Endodermal cell (in vitro differentiated cells): ENCODE data around the gene LGALS9B. TPM values are rescaled to one million over a fixed set of nuclear protein-coding genes. Genes with fewer than 3 reads are reported as not detected.
"Not testable (repeated sequence)": the region's sequence is repeated elsewhere in the genome, so short reads cannot be mapped to it uniquely, and the experiment has no call there.

Source experiments
- DNase-seq: peaks from one replicate; pipeline ENCODE4 v3.0.0-alpha.2; 2017
- H3K27ac ChIP-seq: 2 replicates; pipeline ENCODE4 v1.5.1; 2013; ENCODE audit warnings: mild to moderate bottlenecking, low read depth, low read length, moderate library complexity
- H3K27me3 ChIP-seq: 2 replicates; pipeline ENCODE4 v1.6.1; 2013; ENCODE audit warnings: mild to moderate bottlenecking, low read length, moderate library complexity; ENCODE audit not compliant: insufficient read depth, control insufficient read depth, poor library complexity, severe bottlenecking
- H3K36me3 ChIP-seq: 2 replicates; pipeline ENCODE4 v1.7.0; 2013; ENCODE audit warnings: mild to moderate bottlenecking, low read length, moderate library complexity; ENCODE audit not compliant: control insufficient read depth, insufficient read depth
- H3K4me1 ChIP-seq: one replicate; pipeline ENCODE4 v1.7.0; 2013; ENCODE audit warnings: low read length; ENCODE audit not compliant: control insufficient read depth, insufficient read depth
- H3K4me3 ChIP-seq: 2 replicates; pipeline ENCODE4 v1.5.1; 2013; ENCODE audit warnings: mild to moderate bottlenecking, low read length, moderate library complexity
- H3K9ac ChIP-seq: 2 replicates; pipeline ENCODE4 v1.6.1; 2013; ENCODE audit warnings: mild to moderate bottlenecking, low read length, moderate library complexity; ENCODE audit not compliant: poor library complexity, severe bottlenecking; ENCODE audit errors: extremely low read depth
- H3K9me3 ChIP-seq: 2 replicates; pipeline ENCODE4 v1.6.1; 2013; ENCODE audit warnings: mild to moderate bottlenecking, low read length, moderate library complexity; ENCODE audit not compliant: control insufficient read depth
- H3K27ac Mint-ChIP-seq: 2 replicates; pipeline ENCODE4 v1.8.0; 2020; ENCODE audit warnings: mixed read lengths
- H3K27me3 Mint-ChIP-seq: 2 replicates; pipeline ENCODE4 v1.8.0; 2021; ENCODE audit warnings: mild to moderate bottlenecking, mixed read lengths; ENCODE audit not compliant: insufficient read depth
- H3K36me3 Mint-ChIP-seq: 2 replicates; pipeline ENCODE4 v1.8.0; 2020; ENCODE audit warnings: low read depth, mixed read lengths
- H3K4me1 Mint-ChIP-seq: 2 replicates; pipeline ENCODE4 v1.8.0; 2020; ENCODE audit warnings: mixed read lengths
- H3K4me3 Mint-ChIP-seq: 2 replicates; pipeline ENCODE4 v1.8.0; 2020; ENCODE audit warnings: mild to moderate bottlenecking, moderate library complexity, mixed read lengths
- H3K9me3 Mint-ChIP-seq: 2 replicates; pipeline ENCODE4 v1.8.0; 2020; ENCODE audit warnings: mild to moderate bottlenecking, mixed read lengths
- WGBS, 2 experiments: methylation state at CpG; one replicate each; pipeline versions ENCODE4 v1.1.5 to v1.1.7; 2013; ENCODE audit warnings: missing lambda C conversion rate in 2 of 2, mixed read lengths in 1 of 2; ENCODE audit not compliant: insufficient coverage in 1 of 2, insufficient read length in 1 of 2; 5-methylcytosine and 5-hydroxymethylcytosine counted together
- long read RNA-seq, 4 experiments: library from polyadenylated mRNA in 2 of 4; library from RNA in 1 of 4; library from capped mRNA in 1 of 4; stranded (forward) in 3 of 4; unstranded in 1 of 4; transcript quantifications; one replicate each; pipeline ENCODE4 v2.0.0, GENCODE V29; 2020 to 2021; ENCODE audit warnings: inconsistent platforms in 1 of 4
- polyA plus RNA-seq, 2 experiments: library from polyadenylated mRNA; stranded (reverse); fragments of 50-300 nt; gene quantifications; one replicate each; pipeline ENCODE4 v1.2.3, GENCODE V29; 2013
- total RNA-seq, 2 donors: library from RNA; stranded (reverse); fragmentation: NEBNext Ultra II Directional in 1 of 2; extraction: Animal tissue kit (Norgen Biotek cat#: 25700) in 1 of 2; gene quantifications; 2 replicates in 1 of 2; 3 replicates in 1 of 2; pipeline ENCODE4 v1.2.1, GENCODE V29; 2021

LGALS9B gene
- total RNA-seq: not detected
- polyA plus RNA-seq (2013, experiment 1 of 2): not detected
- polyA plus RNA-seq (2013, experiment 2 of 2): not detected
- long read RNA-seq, experiment 1: 0 reads
- long read RNA-seq, experiment 2: 0 reads
- long read RNA-seq, experiment 3: 0 reads
- long read RNA-seq, experiment 4: 0 reads

- not testable (repeated sequence) for H3K36me3 ChIP-seq, H3K4me1 Mint-ChIP-seq, H3K27ac ChIP-seq, H3K36me3 Mint-ChIP-seq, H3K9ac ChIP-seq, H3K27ac Mint-ChIP-seq, H3K27me3 Mint-ChIP-seq, DNase-seq, H3K9me3 Mint-ChIP-seq, H3K4me3 ChIP-seq, H3K9me3 ChIP-seq, H3K4me1 ChIP-seq, H3K4me3 Mint-ChIP-seq, H3K27me3 ChIP-seq
- no CpG with 5 or more reads among the region's 4 CpGs for WGBS, 2 experiments
Observed at GRCh38 chr17:20467447-20467846, at the start of gene LGALS9B. Gene LGALS9B, minus strand, starts transcription at chr17:20467539. Its CDS starts 69 bp downstream, at chr17:20467470.

DNA sequence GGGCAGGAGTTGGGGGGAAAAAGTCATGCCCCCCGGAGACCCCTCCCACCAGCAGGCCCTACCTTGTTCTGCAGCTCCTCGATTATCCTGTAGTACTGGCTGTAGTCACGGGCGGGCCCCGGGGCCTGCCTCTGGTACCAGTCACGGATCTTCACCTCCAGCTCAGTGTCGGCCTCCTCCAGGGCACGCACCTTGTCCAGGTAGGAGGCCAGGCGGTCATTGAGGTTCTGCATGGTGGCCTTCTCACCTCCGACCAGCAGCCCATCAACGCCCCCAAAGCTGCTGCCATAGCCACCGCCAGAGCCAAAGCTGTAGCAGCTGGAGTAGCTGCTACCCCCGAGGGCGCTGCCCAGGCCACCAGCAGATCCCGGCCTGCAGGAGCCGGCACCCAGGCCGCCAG lies 49.6 kb upstream of the LGALS9B start:
- not testable (repeated sequence) for H3K9me3 Mint-ChIP-seq, H3K9ac ChIP-seq, H3K27ac ChIP-seq, H3K4me3 Mint-ChIP-seq, H3K27me3 Mint-ChIP-seq, H3K27ac Mint-ChIP-seq, H3K9me3 ChIP-seq, H3K36me3 ChIP-seq, H3K4me3 ChIP-seq, H3K27me3 ChIP-seq, H3K4me1 ChIP-seq, H3K4me1 Mint-ChIP-seq, H3K36me3 Mint-ChIP-seq, DNase-seq
- WGBS, 2 experiments: 100% methylated on average over 12 of the region's 17 CpGs; no CpG with 5 or more reads in 1 of the 2 experiments

GRCh38 chr17:20515099-20515498 lies 47.8 kb upstream of the LGALS9B start:
- H3K27ac Mint-ChIP-seq, H3K9ac ChIP-seq, H3K36me3 Mint-ChIP-seq, H3K36me3 ChIP-seq, H3K9me3 Mint-ChIP-seq, H3K27me3 ChIP-seq, H3K27me3 Mint-ChIP-seq, H3K4me3 ChIP-seq, H3K4me1 ChIP-seq, H3K4me3 Mint-ChIP-seq, H3K27ac ChIP-seq, H3K4me1 Mint-ChIP-seq, H3K9me3 ChIP-seq: not testable (repeated sequence)
- 94 to 100% methylated on average over 2 to 7 of the region's 10 CpGs for WGBS, 2 experiments
- DNase-seq: peak; percentile 22

GRCh38 chr17:20513539-20513938 lies 46.2 kb upstream of the LGALS9B start:
- H3K27me3 Mint-ChIP-seq, H3K9me3 ChIP-seq, H3K4me3 ChIP-seq, H3K36me3 Mint-ChIP-seq, H3K27ac Mint-ChIP-seq, H3K4me1 ChIP-seq, H3K9ac ChIP-seq, H3K27me3 ChIP-seq, H3K27ac ChIP-seq, H3K9me3 Mint-ChIP-seq, DNase-seq, H3K4me1 Mint-ChIP-seq, H3K36me3 ChIP-seq, H3K4me3 Mint-ChIP-seq: not testable (repeated sequence)
- 100% methylated on average over 3 of the region's 9 CpGs; no CpG with 5 or more reads in 1 of the 2 experiments for WGBS, 2 experiments

DNA sequence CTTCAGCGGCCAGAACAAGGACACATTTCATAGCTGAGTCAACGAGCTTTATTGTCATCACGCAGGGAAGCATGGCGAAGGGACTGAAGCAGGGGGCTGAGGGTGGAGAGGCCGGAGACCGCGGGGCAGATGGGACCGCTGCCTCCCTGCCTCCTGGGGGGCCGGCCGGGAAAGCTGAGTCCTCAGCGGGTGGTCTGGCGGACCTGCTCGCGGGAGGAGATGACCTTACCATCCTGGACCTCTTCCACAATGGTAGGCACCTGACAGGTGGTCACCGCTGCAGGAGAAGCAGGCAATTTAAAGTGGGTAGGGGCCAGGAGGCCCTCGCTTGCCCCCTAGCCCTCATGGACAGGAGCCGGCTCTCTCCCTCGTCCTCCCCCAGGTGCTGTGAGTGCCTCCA lies 45.0 kb upstream of the LGALS9B start:
- H3K27ac Mint-ChIP-seq, H3K27me3 Mint-ChIP-seq, H3K4me1 Mint-ChIP-seq, H3K9me3 ChIP-seq, H3K36me3 Mint-ChIP-seq, DNase-seq, H3K4me1 ChIP-seq, H3K27ac ChIP-seq, H3K4me3 Mint-ChIP-seq, H3K9me3 Mint-ChIP-seq, H3K36me3 ChIP-seq, H3K9ac ChIP-seq, H3K27me3 ChIP-seq, H3K4me3 ChIP-seq: not testable (repeated sequence)
- no CpG with 5 or more reads among the region's 18 CpGs for WGBS, 2 experiments

- H3K36me3 Mint-ChIP-seq, H3K9ac ChIP-seq, H3K27me3 Mint-ChIP-seq, H3K4me1 ChIP-seq, H3K9me3 Mint-ChIP-seq, H3K36me3 ChIP-seq, H3K27me3 ChIP-seq, H3K4me1 Mint-ChIP-seq, H3K9me3 ChIP-seq, H3K4me3 ChIP-seq, DNase-seq, H3K27ac Mint-ChIP-seq, H3K4me3 Mint-ChIP-seq, H3K27ac ChIP-seq: not testable (repeated sequence)
- WGBS, 2 experiments: no CpG with 5 or more reads among the region's 8 CpGs
Observed at GRCh38 chr17:20511778-20512177, 44.4 kb upstream of the LGALS9B start.

DNA sequence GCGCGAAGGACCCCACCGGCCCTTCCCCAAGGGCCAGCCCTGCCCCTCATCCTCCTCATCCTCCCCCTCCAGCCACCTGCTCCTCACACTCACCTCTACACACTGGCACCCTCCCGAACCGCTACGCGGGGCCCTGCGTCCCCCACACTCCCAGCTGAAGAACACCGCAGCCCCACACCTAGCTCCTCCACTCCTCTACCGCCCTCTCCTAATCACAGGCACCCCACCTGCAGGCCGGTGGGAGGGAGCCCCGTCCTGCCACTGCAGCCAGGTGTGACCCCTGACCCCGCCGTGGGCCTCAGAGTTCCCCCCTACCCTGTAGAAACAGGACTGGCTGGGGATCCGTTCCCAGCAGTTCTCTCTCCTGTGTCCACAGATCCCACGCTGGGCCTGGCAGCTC lies 38.0 kb upstream of the LGALS9B start:
- H3K9ac ChIP-seq, H3K36me3 Mint-ChIP-seq, H3K4me1 ChIP-seq, H3K27ac ChIP-seq, H3K27ac Mint-ChIP-seq, H3K4me3 ChIP-seq, H3K9me3 ChIP-seq, H3K27me3 Mint-ChIP-seq, H3K4me1 Mint-ChIP-seq, H3K4me3 Mint-ChIP-seq, H3K36me3 ChIP-seq, DNase-seq, H3K9me3 Mint-ChIP-seq, H3K27me3 ChIP-seq: not testable (repeated sequence)
- WGBS, 2 experiments: no CpG with 5 or more reads among the region's 16 CpGs
